HG03565 (cell line): ENCODE results near the gene FGF1.

ENCODE experiments used
- ATAC-seq: cut with Tn5 transposase; IDR thresholded peaks from one replicate; pipeline ENCODE4 v1.9.1; 2021; ENCODE audit warnings: mild to moderate bottlenecking, moderate library complexity; ENCODE audit not compliant: unreplicated experiment

The FGF1 gene

GRCh38 chr5:142644640-142645361, 41.1 kb downstream of the FGF1 start:
- ATAC-seq, result no peak

GRCh38 chr5:142644127-142644526, 41.8 kb downstream of the FGF1 start:
- no peak for ATAC-seq

- ATAC-seq, result no peak
Observed at GRCh38 chr5:142643634-142644033, 42.3 kb downstream of the FGF1 start.

- no peak for ATAC-seq
Observed at GRCh38 chr5:142642427-142642826, 43.5 kb downstream of the FGF1 start.

- no peak for ATAC-seq
Observed at GRCh38 chr5:142641711-142642110, 44.2 kb downstream of the FGF1 start.

GRCh38 chr5:142640316-142641005, 45.4 kb downstream of the FGF1 start:
- no peak for ATAC-seq

GRCh38 chr5:142639455-142639854, 46.4 kb downstream of the FGF1 start:
- ATAC-seq, result no peak

- ATAC-seq, result no peak
Observed at GRCh38 chr5:142637871-142638270, 48.0 kb downstream of the FGF1 start.

GRCh38 chr5:142636698-142637324, 49.1 kb downstream of the FGF1 start:
- ATAC-seq, result no peak

- ATAC-seq, result no peak
Observed at GRCh38 chr5:142636093-142636492, 49.8 kb downstream of the FGF1 start.

GRCh38 chr5:142634216-142635011, 51.5 kb downstream of the FGF1 start:
- no peak for ATAC-seq

- ATAC-seq, result no peak
Observed at GRCh38 chr5:142630927-142631539, 54.9 kb downstream of the FGF1 start.

- ATAC-seq, result no peak
Observed at GRCh38 chr5:142627383-142628217, 58.3 kb downstream of the FGF1 start.

- ATAC-seq, result no peak
Observed at GRCh38 chr5:142626786-142627185, 59.1 kb downstream of the FGF1 start.

- ATAC-seq, result no peak
Observed at GRCh38 chr5:142626099-142626498, 59.8 kb downstream of the FGF1 start.

- no peak for ATAC-seq
Observed at GRCh38 chr5:142621227-142621626, 64.7 kb downstream of the FGF1 start.

- ATAC-seq, result no peak
Observed at GRCh38 chr5:142619815-142620214, 66.1 kb downstream of the FGF1 start.

GRCh38 chr5:142618130-142618523, 67.8 kb downstream of the FGF1 start:
- ATAC-seq, result no peak

- no peak for ATAC-seq
Observed at GRCh38 chr5:142617416-142618129, 68.3 kb downstream of the FGF1 start.
